ENCODE results near the gene SYT3. TPM values are rescaled to one million over a fixed set of nuclear protein-coding genes. Genes with fewer than 3 reads are reported as not detected.

The SYT3 gene
- polyA plus RNA-seq, 1 donor (not counting 4 experiments of a cell fraction or from before 2014, with no cell fraction given), result not detected

- dilution Hi-C loops (cut with MboI; ENCODE audit: extremely low pct_ligation_motif_present, low sequenced_read_pairs), result no loop called here
- Histone ChIP-seq H3K9me1 (ENCODE audit: control insufficient read depth, extremely low read depth, insufficient read depth, low read length) (no peaks in the 10 kb centered on the region), H3K36me3 (ENCODE audit: control insufficient read depth in 2 of 2, extremely low read depth in 1 of 2, insufficient read depth in 2 of 2, low read length in 2 of 2) (no peaks in the 10 kb centered on the region), H3K9me3 (ENCODE audit: control insufficient read depth, low read depth, low read length) (peaks cover 2% of the 10 kb centered on the region), H3K79me2 (ENCODE audit: control insufficient read depth, insufficient read depth, low read length) (no peaks in the 10 kb centered on the region), H3K4me2 (ENCODE audit: control insufficient read depth, extremely low read depth, insufficient read depth, low read depth, low read length) (no peak overlapping the region), H3K27ac (ENCODE audit: control insufficient read depth, insufficient read depth, low read length) (no peak overlapping the region), H3K27me3 (ENCODE audit: control insufficient read depth, extremely low read depth, insufficient read depth, low read length) (peaks cover 37% of the 10 kb centered on the region), H4K20me1 (ENCODE audit: control insufficient read depth, extremely low read depth, insufficient read depth, low read length) (no peaks in the 10 kb centered on the region), H2AFZ (ENCODE audit: control insufficient read depth, low read length) (no peak overlapping the region), H3K4me1 (ENCODE audit: control insufficient read depth, extremely low read depth, insufficient read depth, low read length) (no peaks in the 10 kb centered on the region), H3K4me3 (ENCODE audit: control insufficient read depth in 2 of 3, extremely low read depth in 1 of 3, insufficient read depth in 2 of 3, low read depth in 1 of 3, low read length in 3 of 3) (no peak overlapping the region), H3K9ac (ENCODE audit: control insufficient read depth, extremely low read depth, insufficient read depth, low read length) (no peak overlapping the region)
- TF ChIP-seq EZH2 (IDR thresholded peaks at IDR 0.05; ENCODE audit: low read length), result peak; percentile 59
- TF ChIP-seq, protein P1, sequence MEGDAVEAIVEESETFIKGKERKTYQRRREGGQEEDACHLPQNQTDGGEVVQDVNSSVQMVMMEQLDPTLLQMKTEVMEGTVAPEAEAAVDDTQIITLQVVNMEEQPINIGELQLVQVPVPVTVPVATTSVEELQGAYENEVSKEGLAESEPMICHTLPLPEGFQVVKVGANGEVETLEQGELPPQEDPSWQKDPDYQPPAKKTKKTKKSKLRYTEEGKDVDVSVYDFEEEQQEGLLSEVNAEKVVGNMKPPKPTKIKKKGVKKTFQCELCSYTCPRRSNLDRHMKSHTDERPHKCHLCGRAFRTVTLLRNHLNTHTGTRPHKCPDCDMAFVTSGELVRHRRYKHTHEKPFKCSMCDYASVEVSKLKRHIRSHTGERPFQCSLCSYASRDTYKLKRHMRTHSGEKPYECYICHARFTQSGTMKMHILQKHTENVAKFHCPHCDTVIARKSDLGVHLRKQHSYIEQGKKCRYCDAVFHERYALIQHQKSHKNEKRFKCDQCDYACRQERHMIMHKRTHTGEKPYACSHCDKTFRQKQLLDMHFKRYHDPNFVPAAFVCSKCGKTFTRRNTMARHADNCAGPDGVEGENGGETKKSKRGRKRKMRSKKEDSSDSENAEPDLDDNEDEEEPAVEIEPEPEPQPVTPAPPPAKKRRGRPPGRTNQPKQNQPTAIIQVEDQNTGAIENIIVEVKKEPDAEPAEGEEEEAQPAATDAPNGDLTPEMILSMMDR (optimal IDR thresholded peaks at IDR 0.05 in 1 of 3, IDR thresholded peaks at IDR 0.05 in 1 of 3, conservative IDR thresholded peaks at IDR 0.05 in 1 of 3; ENCODE audit: extremely low read depth in 1 of 3, insufficient read depth in 2 of 3, low read length in 3 of 3), result no peak
- FAIRE-seq (no peak), DNase-seq (ENCODE audit: low read depth, low spot score) (no peak)
Measured at GRCh38 chr19:50640368-50640767, 687 bp upstream of the SYT3 start.

DNA sequence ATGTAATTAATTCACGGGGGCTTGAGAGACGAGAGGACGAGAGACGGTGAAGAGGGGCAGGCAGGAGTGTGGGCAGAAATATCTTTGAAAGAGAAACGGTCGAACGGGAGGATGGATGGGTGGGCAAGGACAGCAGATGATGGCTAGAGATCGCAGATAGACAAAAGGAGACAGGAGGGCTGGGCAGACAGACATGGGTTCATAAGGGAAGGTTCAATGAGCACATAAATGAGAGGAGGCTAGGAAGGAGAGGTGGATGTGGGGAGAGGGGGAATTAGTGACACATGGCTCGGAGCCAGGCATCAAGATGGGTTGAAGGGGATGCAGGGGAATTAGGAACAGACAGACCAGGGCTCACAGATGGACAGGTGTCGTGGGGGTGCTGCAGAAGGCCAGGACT, 1.1 kb downstream of the SYT3 start:
- H3K4me2 ChIP-seq (ENCODE audit: control insufficient read depth, extremely low read depth, insufficient read depth, low read depth, low read length), result no peak overlapping the region
- H3K9me1 ChIP-seq (ENCODE audit: control insufficient read depth, extremely low read depth, insufficient read depth, low read length), result no peaks in the 10 kb centered on the region
- dilution Hi-C loops (cut with MboI; ENCODE audit: extremely low pct_ligation_motif_present, low sequenced_read_pairs), result no loop called here
- H2AFZ ChIP-seq (ENCODE audit: control insufficient read depth, low read length), result no peak overlapping the region
- no peak overlapping the region for H3K9ac ChIP-seq (ENCODE audit: control insufficient read depth, extremely low read depth, insufficient read depth, low read length)
- H3K27me3 ChIP-seq (ENCODE audit: control insufficient read depth, extremely low read depth, insufficient read depth, low read length), result peaks cover 37% of the 10 kb centered on the region
- no peak for FAIRE-seq
- no peaks in the 10 kb centered on the region for H4K20me1 ChIP-seq (ENCODE audit: control insufficient read depth, extremely low read depth, insufficient read depth, low read length)
- no peak overlapping the region for H3K27ac ChIP-seq (ENCODE audit: control insufficient read depth, insufficient read depth, low read length)
- no peak overlapping the region for H3K4me3 ChIP-seq (ENCODE audit: control insufficient read depth in 2 of 3, extremely low read depth in 1 of 3, insufficient read depth in 2 of 3, low read depth in 1 of 3, low read length in 3 of 3)
- peaks cover 6% of the 10 kb centered on the region for H3K9me3 ChIP-seq (ENCODE audit: control insufficient read depth, low read depth, low read length)
- no peaks in the 10 kb centered on the region for H3K36me3 ChIP-seq (ENCODE audit: control insufficient read depth in 2 of 2, extremely low read depth in 1 of 2, insufficient read depth in 2 of 2, low read length in 2 of 2)
- TF ChIP-seq, protein P1 (optimal IDR thresholded peaks at IDR 0.05 in 1 of 3, IDR thresholded peaks at IDR 0.05 in 1 of 3, conservative IDR thresholded peaks at IDR 0.05 in 1 of 3; ENCODE audit: extremely low read depth in 1 of 3, insufficient read depth in 2 of 3, low read length in 3 of 3), result no peak
- no peak for TF ChIP-seq EZH2 (IDR thresholded peaks at IDR 0.05; ENCODE audit: low read length)
- no peak for DNase-seq (ENCODE audit: low read depth, low spot score)
- no peaks in the 10 kb centered on the region for H3K79me2 ChIP-seq (ENCODE audit: control insufficient read depth, insufficient read depth, low read length)
- no peaks in the 10 kb centered on the region for H3K4me1 ChIP-seq (ENCODE audit: control insufficient read depth, extremely low read depth, insufficient read depth, low read length)
